IMR-90 (cell line): Measurements from ENCODE around the gene NKAIN4. TPM values are rescaled to one million over a fixed set of nuclear protein-coding genes. Genes with fewer than 3 reads are reported as not detected.

Experiments used
- ATAC-seq: fragments of 200-7000 bp; cut with Tn5 transposase; 2 replicates; pipeline ENCODE4 v1.9.1; 2020; ENCODE audit warnings: low read depth, mild to moderate bottlenecking, moderate library complexity
- BruUV-seq: library from RNA; stranded (reverse); fragments of 400-500 nt; replicated peaks from 2 replicates; lab custom pipeline; 2021; lab: Mats Ljungman, UMichigan
- CTCF ChIA-PET: fragments of 300-600 bp; formaldehyde crosslinking; extraction: SDS; loops from one replicate; lab custom pipeline; 2021; ENCODE audit warnings: antibody characterized with exemption; lab: Yijun Ruan, JAX
- POLR2A ChIA-PET: fragments of 300-600 bp; sonication (Branson Sonifier 250); formaldehyde crosslinking; loops from one replicate; lab custom pipeline; 2022; ENCODE audit warnings: antibody characterized with exemption; ENCODE audit not compliant: unreplicated experiment; lab: Charles Lee
- DNase-seq: peaks from one replicate; pipeline ENCODE4 v3.0.0; 2013
- H2AFZ ChIP-seq: replicated peaks from 2 replicates; pipeline ENCODE3; 2013; ENCODE audit warnings: low read length, mild to moderate bottlenecking; ENCODE audit not compliant: poor library complexity
- H2AK5ac ChIP-seq: 2 replicates; pipeline ENCODE4 v1.6.1; 2013; ENCODE audit warnings: low read depth, low read length, inconsistent platforms
- H2AK9ac ChIP-seq: replicated peaks from 2 replicates; pipeline ENCODE3; 2013; ENCODE audit warnings: mild to moderate bottlenecking, low read depth, low read length, moderate library complexity; ENCODE audit not compliant: poor library complexity
- H2BK120ac ChIP-seq: 2 replicates; pipeline ENCODE4 v1.6.1; 2013; ENCODE audit warnings: low read depth, low read length, inconsistent platforms
- H2BK15ac ChIP-seq: 3 replicates; pipeline ENCODE4 v1.6.1; 2013; ENCODE audit warnings: low read depth, low read length, inconsistent platforms
- H2BK20ac ChIP-seq: 2 replicates; pipeline ENCODE4 v1.6.1; 2013; ENCODE audit warnings: low read depth, mild to moderate bottlenecking, inconsistent platforms, low read length, moderate library complexity
- H2BK5ac ChIP-seq: 2 replicates; pipeline ENCODE4 v1.6.1; 2013; ENCODE audit warnings: mild to moderate bottlenecking, low read depth, low read length, inconsistent platforms; ENCODE audit not compliant: poor library complexity, severe bottlenecking
- H3K14ac ChIP-seq: replicated peaks from 2 replicates; pipeline ENCODE4 v1.6.1; 2013; ENCODE audit warnings: low read depth, low read length, inconsistent platforms
- H3K18ac ChIP-seq: 2 replicates; pipeline ENCODE4 v1.6.1; 2013; ENCODE audit warnings: low read depth, low read length, control low read depth
- H3K23ac ChIP-seq: 2 replicates; pipeline ENCODE4 v1.6.1; 2013; ENCODE audit warnings: low read depth, low read length, inconsistent platforms
- H3K27ac ChIP-seq: 2 replicates; pipeline ENCODE4 v1.5.1; 2013; ENCODE audit warnings: mild to moderate bottlenecking, control low read depth, low read length; ENCODE audit not compliant: insufficient read depth
- H3K27me3 ChIP-seq: 2 replicates; pipeline ENCODE4 v1.6.1; 2013; ENCODE audit warnings: low read length; ENCODE audit not compliant: control insufficient read depth, insufficient read depth
- H3K36me3 ChIP-seq: 2 replicates; pipeline ENCODE4 v1.6.1; 2013; ENCODE audit warnings: low read length, mixed read lengths; ENCODE audit not compliant: control insufficient read depth, insufficient read depth
- H3K4ac ChIP-seq: 2 replicates; pipeline ENCODE4 v1.6.1; 2013; ENCODE audit warnings: low read depth, low read length, inconsistent platforms
- H3K4me1 ChIP-seq: 2 replicates; pipeline ENCODE4 v1.6.1; 2013; ENCODE audit warnings: low read length, mixed read lengths; ENCODE audit not compliant: control insufficient read depth, insufficient read depth
- H3K4me2 ChIP-seq: 2 replicates; pipeline ENCODE4 v1.6.1; 2013; ENCODE audit warnings: low read depth, mild to moderate bottlenecking, control low read depth, low read length, moderate library complexity
- H3K4me3 ChIP-seq: 2 replicates; pipeline ENCODE4 v1.5.1; 2013; ENCODE audit warnings: low read depth, mild to moderate bottlenecking, control low read depth, low read length, moderate library complexity; ENCODE audit not compliant: insufficient read depth
- H3K56ac ChIP-seq: 2 replicates; pipeline ENCODE4 v1.6.1; 2013; ENCODE audit warnings: low read length, inconsistent platforms; ENCODE audit not compliant: insufficient read depth; ENCODE audit errors: extremely low read depth
- H3K79me1 ChIP-seq, 2 experiments: 2 replicates each; pipeline ENCODE4 v1.6.1; 2013; ENCODE audit warnings: low read length in 2 of 2, inconsistent platforms in 1 of 2, low read depth in 1 of 2
- H3K9ac ChIP-seq: 2 replicates; pipeline ENCODE4 v1.6.1; 2013; ENCODE audit warnings: low read depth, low read length, control low read depth
- H3K9me1 ChIP-seq: 2 replicates; pipeline ENCODE4 v1.6.1; 2013; ENCODE audit warnings: low read length, inconsistent platforms; ENCODE audit not compliant: insufficient read depth
- H3K9me3 ChIP-seq: 2 replicates; pipeline ENCODE4 v1.6.1; 2013; ENCODE audit warnings: low read length; ENCODE audit not compliant: control insufficient read depth, insufficient read depth
- H4K20me1 ChIP-seq: 2 replicates; pipeline ENCODE4 v1.6.1; 2013; ENCODE audit warnings: low read length, inconsistent platforms; ENCODE audit not compliant: insufficient read depth
- H4K5ac ChIP-seq: 2 replicates; pipeline ENCODE4 v1.6.1; 2013; ENCODE audit warnings: mild to moderate bottlenecking, low read depth, low read length, control low read depth
- H4K8ac ChIP-seq, 2 experiments: 2 replicates each; pipeline ENCODE4 v1.6.1; 2013; ENCODE audit warnings: low read depth in 2 of 2, low read length in 2 of 2, control low read depth in 1 of 2, inconsistent platforms in 1 of 2
- H4K91ac ChIP-seq: 2 replicates; pipeline ENCODE4 v1.6.1; 2013; ENCODE audit warnings: low read depth, low read length, inconsistent platforms; ENCODE audit not compliant: insufficient read depth
- BHLHE40 ChIP-seq: fragments of 150-350 bp; IDR thresholded peaks from 2 replicates; pipeline ENCODE4 v1.6.1; 2016; ENCODE audit warnings: mild to moderate bottlenecking, low read depth, low read length
- CEBPB ChIP-seq: IDR thresholded peaks from 2 replicates; pipeline ENCODE4 v1.6.1; 2012; ENCODE audit warnings: low read depth, low read length, improper control_type of control experiment
- FOS ChIP-seq: fragments of 150-350 bp; IDR thresholded peaks from 2 replicates; pipeline ENCODE4 v1.6.1; 2016; ENCODE audit warnings: low read depth, low read length
- MAFK ChIP-seq: IDR thresholded peaks from 2 replicates; pipeline ENCODE4 v1.6.1; 2012; ENCODE audit warnings: low read depth, low read length, improper control_type of control experiment
- MAZ ChIP-seq: IDR thresholded peaks from 2 replicates; pipeline ENCODE4 v1.6.1; 2012; ENCODE audit warnings: low read depth, mild to moderate bottlenecking, low read length, improper control_type of control experiment, moderate library complexity, borderline replicate concordance
- RAD21 ChIP-seq: IDR thresholded peaks from 2 replicates; pipeline ENCODE4 v1.6.1; 2012; ENCODE audit warnings: low read length, improper control_type of control experiment
- RCOR1 ChIP-seq: IDR thresholded peaks from 2 replicates; pipeline ENCODE4 v1.6.1; 2012; ENCODE audit warnings: mild to moderate bottlenecking, low read length, improper control_type of control experiment; ENCODE audit not compliant: insufficient replicate concordance
- WGBS, 2 experiments: methylation state at CpG; one replicate each; pipeline versions ENCODE4 v1.1.5 to v1.1.7; 2013; ENCODE audit warnings: missing lambda C conversion rate in 2 of 2; ENCODE audit not compliant: insufficient read length in 1 of 2; ENCODE audit errors: extremely low coverage in 2 of 2; 5-methylcytosine and 5-hydroxymethylcytosine counted together
- dilution Hi-C: fragments of 300-500 bp; cut with HindIII; formaldehyde crosslinking; loops from one replicate; pipeline ENCODE4 v1.14.3; 2018; ENCODE audit warnings: low sequenced_read_pairs; ENCODE audit not compliant: unreplicated experiment
- in situ Hi-C: fragments of 300-500 bp; cut with MboI; formaldehyde crosslinking; loops from 3 replicates; pipeline ENCODE4 v1.14.3; 2019; ENCODE audit warnings: low sequenced_read_pairs, inconsistent platforms, mixed read lengths
- intact Hi-C: fragments of 100-400 bp; cut with micrococcal nuclease; formaldehyde crosslinking; loops from 2 replicates; pipeline ENCODE4 v1.10.0; 2022
- polyA plus RNA-seq, 3 experiments: library from polyadenylated mRNA; depleted of rRNA; stranded (reverse); fragments of >200 nt; gene quantifications; 2 replicates each; pipeline ENCODE4 v1.2.3, GENCODE V29; 2012; ENCODE audit warnings: low replicate concordance in 1 of 3
- total RNA-seq: library from RNA; depleted of rRNA; stranded (reverse); fragments of >200 nt; gene quantifications from 2 replicates; pipeline ENCODE4 v1.2.3, GENCODE V29; 2012
- TF ChIP-seq, protein P1 (sequence below): fragments of 150-350 bp; IDR thresholded peaks from 2 replicates; pipeline ENCODE4 v1.6.1; 2017; ENCODE audit warnings: mild to moderate bottlenecking, antibody characterized with exemption, low read length, low read depth
- TF ChIP-seq, protein P2 (sequence below): fragments of 150-350 bp; IDR thresholded peaks from 2 replicates; pipeline ENCODE4 v1.6.1; 2016; ENCODE audit warnings: low read depth, mild to moderate bottlenecking, low read length, moderate library complexity, borderline replicate concordance
- TF ChIP-seq, protein P3 (sequence below): conservative IDR thresholded peaks from 2 replicates; pipeline ENCODE4 v1.5.1; 2012; ENCODE audit warnings: mild to moderate bottlenecking, low read depth, low read length, improper control_type of control experiment

Gene NKAIN4
- total and polyA plus RNA-seq, 2 of the 4 experiments (the other 2 are of a cell fraction), result not detected

DNA sequence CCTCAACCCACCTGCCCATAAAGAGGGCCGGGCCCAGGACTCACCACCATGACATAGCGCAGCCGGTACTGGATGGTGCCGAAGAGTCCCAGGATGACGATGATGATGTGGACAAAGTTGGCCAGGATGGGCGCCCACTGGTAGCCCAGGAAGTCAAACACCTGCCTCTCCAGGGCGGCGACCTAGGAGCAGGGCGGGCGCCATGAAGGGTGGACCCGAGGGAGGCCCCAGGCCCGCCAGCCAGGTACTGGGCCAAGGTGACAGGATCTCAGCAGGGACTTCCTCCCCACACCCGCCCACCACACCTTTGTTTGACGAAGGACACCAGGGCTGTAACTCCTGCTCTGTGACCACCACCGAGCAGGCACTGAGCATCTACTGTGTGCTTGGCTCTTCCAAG is 4.4 kb downstream of the NKAIN4 start:
- H4K20me1 ChIP-seq, result no peaks in the 10 kb centered on the region; the same call in 1 of the 2 replicates
- no peak overlapping the region for H2BK20ac ChIP-seq
- H4K8ac ChIP-seq, result no peak overlapping the region
- in situ Hi-C loops (no loop called here), dilution Hi-C loops (no loop called here), intact Hi-C loops (no loop called here)
- H2AK5ac ChIP-seq, result no peak overlapping the region
- H3K4me1 ChIP-seq, result no peaks in the 10 kb centered on the region
- no peak overlapping the region for H3K27ac ChIP-seq
- H3K14ac ChIP-seq, result no peak overlapping the region
- H3K36me3 ChIP-seq, result no peaks in the 10 kb centered on the region
- WGBS, 2 experiments, result 87% methylated on average over 8 of the region's 15 CpGs; no CpG with 5 or more reads in 1 of the 2 experiments
- no peak overlapping the region for H3K56ac ChIP-seq
- H2AFZ ChIP-seq, result no peak overlapping the region
- H3K4me3 ChIP-seq, result no peak overlapping the region
- H2BK5ac ChIP-seq, result no peak overlapping the region
- no peaks in the 10 kb centered on the region for H3K79me1 ChIP-seq
- H3K4ac ChIP-seq, result no peak overlapping the region
- H4K5ac ChIP-seq, result no peak overlapping the region
- no peak for DNase-seq
- H3K23ac ChIP-seq, result no peak overlapping the region
- BruUV-seq, result no TSS peak
- CTCF ChIA-PET, result no interaction called here
- POLR2A ChIA-PET, result no interaction called here
- H4K91ac ChIP-seq, result no peak overlapping the region
- no peak for ATAC-seq
- H3K4me2 ChIP-seq, result no peak overlapping the region
- H2BK120ac ChIP-seq, result no peak overlapping the region
- TF ChIP-seq BHLHE40 (no peak), MAFK (no peak), RAD21 (no peak), CEBPB (no peak), MAZ (no peak), FOS (no peak), RCOR1 (no peak)
- TF ChIP-seq, protein P1, sequence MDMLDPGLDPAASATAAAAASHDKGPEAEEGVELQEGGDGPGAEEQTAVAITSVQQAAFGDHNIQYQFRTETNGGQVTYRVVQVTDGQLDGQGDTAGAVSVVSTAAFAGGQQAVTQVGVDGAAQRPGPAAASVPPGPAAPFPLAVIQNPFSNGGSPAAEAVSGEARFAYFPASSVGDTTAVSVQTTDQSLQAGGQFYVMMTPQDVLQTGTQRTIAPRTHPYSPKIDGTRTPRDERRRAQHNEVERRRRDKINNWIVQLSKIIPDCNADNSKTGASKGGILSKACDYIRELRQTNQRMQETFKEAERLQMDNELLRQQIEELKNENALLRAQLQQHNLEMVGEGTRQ, result no peak
- TF ChIP-seq, protein P2, sequence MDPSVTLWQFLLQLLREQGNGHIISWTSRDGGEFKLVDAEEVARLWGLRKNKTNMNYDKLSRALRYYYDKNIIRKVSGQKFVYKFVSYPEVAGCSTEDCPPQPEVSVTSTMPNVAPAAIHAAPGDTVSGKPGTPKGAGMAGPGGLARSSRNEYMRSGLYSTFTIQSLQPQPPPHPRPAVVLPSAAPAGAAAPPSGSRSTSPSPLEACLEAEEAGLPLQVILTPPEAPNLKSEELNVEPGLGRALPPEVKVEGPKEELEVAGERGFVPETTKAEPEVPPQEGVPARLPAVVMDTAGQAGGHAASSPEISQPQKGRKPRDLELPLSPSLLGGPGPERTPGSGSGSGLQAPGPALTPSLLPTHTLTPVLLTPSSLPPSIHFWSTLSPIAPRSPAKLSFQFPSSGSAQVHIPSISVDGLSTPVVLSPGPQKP, result no peak
- TF ChIP-seq, protein P3, sequence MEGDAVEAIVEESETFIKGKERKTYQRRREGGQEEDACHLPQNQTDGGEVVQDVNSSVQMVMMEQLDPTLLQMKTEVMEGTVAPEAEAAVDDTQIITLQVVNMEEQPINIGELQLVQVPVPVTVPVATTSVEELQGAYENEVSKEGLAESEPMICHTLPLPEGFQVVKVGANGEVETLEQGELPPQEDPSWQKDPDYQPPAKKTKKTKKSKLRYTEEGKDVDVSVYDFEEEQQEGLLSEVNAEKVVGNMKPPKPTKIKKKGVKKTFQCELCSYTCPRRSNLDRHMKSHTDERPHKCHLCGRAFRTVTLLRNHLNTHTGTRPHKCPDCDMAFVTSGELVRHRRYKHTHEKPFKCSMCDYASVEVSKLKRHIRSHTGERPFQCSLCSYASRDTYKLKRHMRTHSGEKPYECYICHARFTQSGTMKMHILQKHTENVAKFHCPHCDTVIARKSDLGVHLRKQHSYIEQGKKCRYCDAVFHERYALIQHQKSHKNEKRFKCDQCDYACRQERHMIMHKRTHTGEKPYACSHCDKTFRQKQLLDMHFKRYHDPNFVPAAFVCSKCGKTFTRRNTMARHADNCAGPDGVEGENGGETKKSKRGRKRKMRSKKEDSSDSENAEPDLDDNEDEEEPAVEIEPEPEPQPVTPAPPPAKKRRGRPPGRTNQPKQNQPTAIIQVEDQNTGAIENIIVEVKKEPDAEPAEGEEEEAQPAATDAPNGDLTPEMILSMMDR, result no peak
- peaks cover 60% of the 10 kb centered on the region for H3K27me3 ChIP-seq
- no peaks in the 10 kb centered on the region for H3K9me1 ChIP-seq
- H3K9me3 ChIP-seq, result no peaks in the 10 kb centered on the region
- no peak overlapping the region for H2AK9ac ChIP-seq
- no peak overlapping the region for H3K18ac ChIP-seq
- no peak overlapping the region for H2BK15ac ChIP-seq
- H3K9ac ChIP-seq, result no peak overlapping the region
